Ovary (tissue), 9 donors: Measurements from ENCODE around the gene HHAT. TPM values are rescaled to one million over a fixed set of nuclear protein-coding genes. Genes with fewer than 3 reads are reported as not detected.

Experiments
- DNase-seq, 5 donors: peaks; one replicate each; pipeline ENCODE4 v3.0.0-alpha.2; 2019 to 2020
- H3K27ac ChIP-seq, 2 donors: fragments of 200-600 bp; one replicate each; pipeline versions ENCODE4 v1.5.1 to v1.8.0; 2019 to 2022
- H3K27me3 ChIP-seq: fragments of 200-600 bp; one replicate; pipeline ENCODE4 v1.8.0; 2022
- H3K36me3 ChIP-seq: fragments of 200-600 bp; sonication (generic); one replicate; pipeline ENCODE4 v1.5.1; 2019
- H3K4me1 ChIP-seq: one replicate; pipeline ENCODE4 v1.8.1; 2013; ENCODE audit warnings: mild to moderate bottlenecking, moderate library complexity; ENCODE audit not compliant: insufficient read depth
- H3K4me3 ChIP-seq: fragments of 200-600 bp; sonication (generic); one replicate; pipeline ENCODE4 v1.5.1; 2017
- H3K9me3 ChIP-seq, 2 donors: fragments of 200-600 bp in 1 of 2; sonication (generic) in 1 of 2; one replicate each; pipeline versions ENCODE4 v1.5.1 to v1.8.1; 2013 to 2019; ENCODE audit warnings: mild to moderate bottlenecking in 1 of 2, moderate library complexity in 1 of 2
- CTCF ChIP-seq, 3 donors: fragments of 450-650 bp in 2 of 3; fragments of 200-600 bp in 1 of 3; IDR thresholded peaks; one replicate each; pipeline versions ENCODE4 v1.5.1 to v1.8.0; 2016 to 2022; ENCODE audit warnings: antibody characterized with exemption in 3 of 3, mild to moderate bottlenecking in 1 of 3
- EP300 ChIP-seq: sonication (generic); formaldehyde crosslinking; IDR thresholded peaks from one replicate; pipeline ENCODE4 v1.6.1; 2017; ENCODE audit warnings: antibody characterized with exemption
- POLR2A ChIP-seq: fragments of 450-650 bp; IDR thresholded peaks from one replicate; pipeline ENCODE4 v1.6.1; 2017; ENCODE audit warnings: antibody characterized with exemption, mild to moderate bottlenecking, moderate library complexity
- WGBS, 3 donors: extraction: QIAGEN DNeasy Blood & Tissue Kit in 1 of 3; methylation state at CpG; one replicate each; pipeline versions ENCODE4 v1.1.5 to v1.1.7; 2013 to 2017; 5-methylcytosine and 5-hydroxymethylcytosine counted together
- intact Hi-C, 4 donors: fragments of 100-400 bp; cut with DNase I; formaldehyde crosslinking; loops; one replicate each; pipeline versions ENCODE4 v1.11.0 to v1.15.1; 2022 to 2023
- polyA plus RNA-seq, 2 donors: library from polyadenylated mRNA; stranded (reverse); fragments of 200-250 nt in 1 of 2; fragments of 350-450 nt in 1 of 2; fragmentation: Illumina TruSeq in 1 of 2; extraction: RNeasy Lipid Tissue Mini Kit (QIAGEN cat#74804) in 1 of 2; gene quantifications; one replicate each; pipeline ENCODE4 v1.2.3, GENCODE V29; 2013 to 2014
- small RNA-seq: library from RNA; depleted of rRNA; stranded (forward); fragments of <200 nt; gene quantifications from one replicate; pipeline ENCODE3, GENCODE V24; 2016
- total RNA-seq, 7 donors: library from RNA; depleted of rRNA in 2 of 7; stranded (reverse); fragments of >200 nt in 2 of 7; fragmentation: NEBNext Ultra II Directional in 3 of 7; extraction: Animal tissue kit (Norgen Biotek cat#: 25700) in 3 of 7; gene quantifications; one replicate each; pipeline versions ENCODE4 v1.1.0 to v1.2.4, GENCODE V29; 2016 to 2023
- donor health status: DM: no; HTN: no; CAD: no; lungs with moderate emphysema.
- donor health status: DM: no; HTN: no; CAD: no.
- donor health status: Bipolar disorder and iron deficiency.
- donor health status: DM: yes; HTN: yes; CAD: no.
- donor health status: DM: no; HTN: no; CAD: no.
- donor health status: DM: yes; HTN: yes; CAD: no.

The HHAT gene
- total and polyA plus RNA-seq, 9 donors = 2.1 to 10.5 (median 4.1) TPM

GRCh38 chr1:210715072-210715471 is 386.4 kb downstream of the HHAT start:
- H3K36me3 ChIP-seq = no peaks in the 10 kb centered on the region
- no peaks in the 10 kb centered on the region for H3K4me1 ChIP-seq
- no peak for DNase-seq
- intact Hi-C loops = no loop called here
- no peaks in the 10 kb centered on the region for H3K9me3 ChIP-seq
- no peaks in the 10 kb centered on the region for H3K27me3 ChIP-seq
- H3K4me3 ChIP-seq = no peak overlapping the region
- H3K27ac ChIP-seq = no peak overlapping the region
- TF ChIP-seq EP300 = no peak
- no peak for TF ChIP-seq CTCF (IDR thresholded peaks at IDR 0.05)
- TF ChIP-seq POLR2A = no peak

- TF ChIP-seq POLR2A (no peak), CTCF (IDR thresholded peaks at IDR 0.05) (no peak), EP300 (no peak)
- 13 to 26% (median 14%) methylated on average over 1 of the region's 1 CpG for WGBS, 3 donors
- H3K9me3 ChIP-seq = no peaks in the 10 kb centered on the region
- H3K27ac ChIP-seq = no peak overlapping the region
- no peak overlapping the region for H3K4me3 ChIP-seq
- H3K4me1 ChIP-seq = no peaks in the 10 kb centered on the region
- intact Hi-C loops = no loop called here
- H3K36me3 ChIP-seq = no peaks in the 10 kb centered on the region
- H3K27me3 ChIP-seq = no peaks in the 10 kb centered on the region
- DNase-seq = no peak
These were observed 393.8 kb downstream of the HHAT start for GRCh38 chr1:210722410-210723081.

GRCh38 chr1:210723646-210724045 is 394.9 kb downstream of the HHAT start:
- no peaks in the 10 kb centered on the region for H3K4me1 ChIP-seq
- TF ChIP-seq POLR2A (no peak), EP300 (no peak), CTCF (IDR thresholded peaks at IDR 0.05) (no peak)
- no peak overlapping the region for H3K27ac ChIP-seq
- no peaks in the 10 kb centered on the region for H3K27me3 ChIP-seq
- WGBS, 3 donors = 15 to 23% (median 16%) methylated on average over 4 of the region's 4 CpGs
- no peak overlapping the region for H3K4me3 ChIP-seq
- no peaks in the 10 kb centered on the region for H3K9me3 ChIP-seq
- intact Hi-C loops = no loop called here
- no peaks in the 10 kb centered on the region for H3K36me3 ChIP-seq
- DNase-seq = no peak

- TF ChIP-seq POLR2A (no peak), CTCF (IDR thresholded peaks at IDR 0.05) (no peak), EP300 (no peak)
- 79 to 84% (median 79%) methylated on average over 2 of the region's 2 CpGs for WGBS, 3 donors
- intact Hi-C loops = no loop called here
These were observed 396.1 kb downstream of the HHAT start for GRCh38 chr1:210724768-210725167.

More at GRCh38 chr1:210724768-210725167, 396.1 kb downstream of the HHAT start:
- H3K36me3 ChIP-seq = no peaks in the 10 kb centered on the region
- no peak overlapping the region for H3K4me3 ChIP-seq
- no peaks in the 10 kb centered on the region for H3K9me3 ChIP-seq
- H3K27me3 ChIP-seq = no peaks in the 10 kb centered on the region
- no peak for DNase-seq
- no peaks in the 10 kb centered on the region for H3K4me1 ChIP-seq
- H3K27ac ChIP-seq = no peak overlapping the region

Small RNAs within 50 kb of the gene (small RNA-seq; reads per million reads assigned to genes)
- gene RNU5A-8P = not detected

Other genes starting within 250 kb of the HHAT start
- 1 to 10 TPM; 1.8 to 4.2 (median 2.1) TPM for gene SERTAD4, start 96.1 kb upstream of the HHAT start, total RNA-seq
- 1 to 10 TPM; 2.1 to 6.5 TPM for gene SERTAD4, start 96.1 kb upstream of the HHAT start, polyA plus RNA-seq